SK-N-SH treated with all-trans-retinoic acid at 6 μM for 48 hours (cell line): ENCODE data around the gene AMIGO2.

Experiments
- BACH2 ChIP-seq: fragments of 250-450 bp; sonication (Bioruptor Pico); IDR thresholded peaks from 2 replicates; pipeline ENCODE4 v1.9.0; 2021; ENCODE audit warnings: mild to moderate bottlenecking, borderline replicate concordance
- RARB ChIP-seq: fragments of 250-450 bp; sonication (Bioruptor Pico); IDR thresholded peaks from 2 replicates; pipeline ENCODE4 v1.8.0; 2021; ENCODE audit warnings: mild to moderate bottlenecking, moderate library complexity
- SNAI2 ChIP-seq: fragments of 250-450 bp; sonication (Bioruptor Pico); IDR thresholded peaks from 2 replicates; pipeline ENCODE4 v1.5.0; 2020; ENCODE audit warnings: mild to moderate bottlenecking, moderate library complexity

DNA sequence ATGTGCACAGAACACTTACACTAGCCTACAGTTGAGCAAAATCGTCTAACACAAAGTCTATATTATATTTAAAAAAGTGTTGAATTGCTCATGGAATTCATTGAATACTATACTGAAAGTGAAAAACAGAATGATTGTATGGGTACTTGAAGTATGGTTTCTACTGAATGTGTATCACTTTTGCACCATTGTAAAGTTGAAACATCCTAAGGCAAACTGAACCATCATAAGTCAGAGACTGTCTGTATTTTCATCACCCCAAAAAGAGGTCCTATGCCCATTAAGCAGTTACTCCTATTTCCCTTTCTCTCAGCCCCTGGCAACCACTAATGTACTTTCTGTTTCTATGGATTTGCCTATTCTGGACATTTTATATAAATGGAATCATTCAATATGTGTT is 4.4 kb upstream of the AMIGO2 start:
- TF ChIP-seq SNAI2 (CRISPR knock-in tag), result no peak
- TF ChIP-seq RARB (CRISPR knock-in tag), result no peak
- TF ChIP-seq BACH2 (CRISPR knock-in tag), result no peak
